LoVo (cell line): ENCODE measurements around the gene GARIN3.
"Not testable (repeated sequence)": the region's sequence is repeated elsewhere in the genome, so short reads cannot be mapped to it uniquely, and the experiment has no call there.

Experiments used
- DNase-seq: peaks from one replicate; pipeline ENCODE4 v3.0.0-alpha.2; 2016; ENCODE audit warnings: low spot score

Gene GARIN3

DNA sequence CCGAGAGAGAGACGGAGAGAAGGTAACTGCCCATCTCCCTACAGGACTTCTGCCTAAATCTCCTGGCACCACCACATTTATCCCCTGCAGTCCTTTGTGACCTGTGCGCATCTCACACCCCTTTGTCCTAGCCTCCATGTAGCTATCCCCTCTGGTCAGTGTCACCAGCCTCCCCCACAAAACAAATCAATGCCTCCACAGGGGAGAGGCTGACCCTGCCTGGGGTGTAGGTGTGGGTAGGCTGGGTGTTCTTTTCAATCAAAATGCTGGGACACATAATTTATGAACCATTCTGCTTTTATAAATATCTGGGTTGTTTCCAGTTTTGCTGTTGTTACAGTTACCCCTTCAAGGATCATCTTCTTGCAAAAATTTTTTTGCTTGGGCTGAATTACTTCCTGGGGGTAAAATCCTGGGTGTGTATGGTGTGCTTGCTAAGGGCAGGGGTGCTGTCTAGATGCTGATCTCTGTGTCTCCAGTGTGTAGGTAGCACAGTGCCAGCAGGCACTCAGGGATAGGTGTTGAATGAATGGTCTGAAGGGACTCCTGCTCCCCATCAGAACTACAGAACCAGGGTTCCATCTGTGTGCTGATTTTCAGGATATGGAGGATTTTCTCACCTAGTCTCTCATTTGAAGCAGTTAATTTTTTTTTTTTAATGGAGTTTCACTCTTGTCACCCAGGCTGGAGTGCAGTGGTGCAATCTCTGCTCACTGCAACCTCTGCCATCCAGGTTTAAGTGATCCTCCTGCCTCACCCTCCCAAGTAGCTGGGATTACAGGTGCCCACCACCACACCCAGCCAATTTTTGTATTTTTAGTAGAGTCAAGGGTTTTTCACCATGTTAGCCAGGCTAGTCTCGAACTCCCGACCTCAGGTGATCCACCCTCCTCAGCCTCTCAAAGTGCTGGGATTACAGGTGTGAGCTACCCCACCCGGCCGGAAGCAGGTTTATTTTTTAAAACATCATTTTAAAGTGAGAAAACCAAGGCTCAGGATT lies at the start of gene GARIN3:
Gene GARIN3 (minus strand): TSS at position 51 of the 1,000 bp plus-strand sequence. CDS start 96 bp downstream, outside the sequence.
- DNase-seq = no peak

DNA sequence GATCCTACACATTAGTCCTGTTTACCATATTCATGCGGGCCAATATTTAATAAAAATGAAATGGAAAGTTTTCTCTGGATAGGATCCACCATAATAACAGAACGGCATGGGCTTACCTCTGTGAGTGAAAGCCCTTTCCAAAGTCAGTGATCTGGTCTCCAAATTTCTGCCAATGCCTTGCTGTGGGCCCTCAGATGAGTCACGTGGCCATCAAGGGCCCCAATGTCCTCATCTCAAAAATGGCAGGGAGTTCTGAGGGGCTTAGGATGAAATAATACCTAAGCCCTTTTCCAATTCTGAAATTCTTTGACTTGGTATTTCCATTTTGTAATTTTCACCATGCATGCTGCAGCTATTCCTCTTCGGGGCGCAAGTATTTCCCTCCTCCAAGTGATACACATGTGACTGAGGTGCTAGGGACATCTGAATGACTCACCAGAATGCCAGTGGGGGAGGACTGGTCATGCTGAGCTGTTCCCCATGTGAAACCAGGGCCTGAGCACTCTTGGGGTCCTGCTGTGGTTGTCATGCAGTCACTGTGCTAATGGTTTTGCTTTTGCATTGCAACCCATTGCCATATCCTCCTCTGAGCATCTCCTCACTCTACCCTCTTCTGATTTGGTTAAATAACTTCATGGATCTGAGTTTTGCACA lies 49.6 kb upstream of the GARIN3 start:
- DNase-seq = no peak

DNA sequence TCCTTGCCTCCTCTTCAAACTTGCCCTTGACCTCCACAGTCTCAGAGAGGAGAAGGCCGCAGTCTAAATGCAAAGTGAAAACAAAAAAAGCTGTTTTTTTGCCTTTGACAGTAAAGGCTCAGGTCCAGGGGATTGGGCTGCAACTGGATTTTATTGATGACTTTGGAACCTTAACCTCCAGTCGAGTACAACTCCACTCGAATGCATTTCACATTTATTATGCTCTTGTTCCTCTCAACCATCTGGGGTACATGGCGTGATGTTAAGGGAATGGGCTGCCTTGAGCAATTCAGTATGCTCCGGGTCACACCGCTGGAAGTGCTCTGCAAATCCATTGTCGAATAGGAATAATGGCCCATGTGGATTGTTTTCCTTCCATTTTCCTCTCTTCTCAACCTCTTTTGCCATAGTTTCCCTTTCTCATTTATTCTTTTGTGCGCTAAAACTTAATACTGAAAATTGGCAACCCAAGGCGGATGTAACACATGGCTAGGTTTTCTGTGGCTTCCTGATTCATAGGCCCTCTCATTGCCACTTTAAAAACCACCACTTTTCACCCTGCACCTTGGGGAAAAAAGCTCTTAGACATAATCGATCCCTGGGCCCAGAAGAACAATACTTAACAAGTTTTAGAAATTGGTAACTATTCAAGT lies 48.9 kb upstream of the GARIN3 start:
- DNase-seq = no peak

DNA sequence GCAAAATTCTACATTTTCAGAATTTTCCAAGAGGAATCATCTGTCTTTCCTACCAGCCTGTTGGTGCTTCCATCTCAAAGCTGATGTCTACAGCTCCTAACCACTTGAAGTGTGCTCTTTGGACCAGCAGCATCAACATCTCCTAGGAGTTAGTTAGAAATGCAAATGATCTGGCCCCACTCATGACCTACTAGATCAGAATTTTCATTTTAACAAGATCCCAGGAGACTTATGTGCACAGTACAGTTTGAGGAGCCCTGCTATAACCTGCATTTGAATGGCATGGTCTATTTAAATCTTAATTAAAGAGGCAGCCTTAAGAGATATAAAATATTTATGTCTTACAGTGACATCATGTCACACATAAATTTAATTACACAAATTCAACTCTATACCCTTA lies 48.4 kb upstream of the GARIN3 start:
- no peak for DNase-seq

DNA sequence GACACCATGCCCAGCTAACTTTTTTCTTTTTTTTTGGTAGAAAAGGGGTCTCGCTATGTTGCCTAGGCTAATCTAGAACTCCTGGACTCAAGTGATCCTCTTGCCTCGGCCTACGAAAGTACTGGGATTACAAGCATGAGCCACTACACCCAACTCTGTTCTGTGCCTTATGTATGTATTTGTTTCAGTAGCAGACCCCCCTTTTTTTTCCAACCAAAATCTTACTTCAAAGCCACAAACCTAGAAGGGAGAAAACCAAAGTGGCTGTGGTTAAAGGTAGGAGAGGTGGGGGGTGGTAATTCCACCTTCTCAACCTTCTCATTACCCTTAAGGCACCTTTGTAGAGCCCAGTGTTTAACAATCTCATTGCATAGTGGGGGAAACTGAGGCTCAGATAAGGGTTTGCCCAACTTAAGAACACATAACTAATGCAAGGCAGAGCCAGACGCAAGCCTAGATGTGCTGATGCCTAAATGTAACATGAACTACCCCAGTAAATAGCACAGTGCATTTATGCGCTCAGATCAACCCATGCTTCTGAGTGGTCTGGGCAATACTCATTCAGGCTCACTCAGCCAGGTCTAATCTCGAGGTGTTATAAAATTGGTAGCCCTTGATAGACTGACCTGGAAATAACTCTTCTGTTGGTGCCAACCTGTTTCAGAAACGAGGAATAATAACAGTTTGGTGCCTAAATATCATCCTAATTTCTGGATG lies 47.6 kb upstream of the GARIN3 start:
- DNase-seq = no peak

DNA sequence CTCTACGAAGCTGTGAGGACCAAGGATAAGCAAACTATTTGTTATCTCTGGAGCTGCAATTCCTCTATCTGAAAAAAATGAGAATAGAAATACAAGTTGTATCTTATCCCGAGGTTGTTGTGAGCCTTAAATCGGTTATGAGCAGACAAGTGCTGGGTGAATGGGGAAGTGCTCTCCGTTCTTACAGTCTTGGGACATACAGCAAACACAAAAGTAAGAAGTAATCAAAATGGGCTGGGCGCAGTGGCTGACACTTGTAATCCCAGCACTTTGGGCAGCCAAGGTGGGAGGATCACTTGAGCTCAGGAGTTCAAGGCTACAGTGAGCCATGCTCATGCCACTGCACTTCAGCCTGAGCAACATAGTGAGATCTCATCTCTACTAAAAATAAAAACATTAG lies 46.2 kb upstream of the GARIN3 start:
- DNase-seq = no peak

DNA sequence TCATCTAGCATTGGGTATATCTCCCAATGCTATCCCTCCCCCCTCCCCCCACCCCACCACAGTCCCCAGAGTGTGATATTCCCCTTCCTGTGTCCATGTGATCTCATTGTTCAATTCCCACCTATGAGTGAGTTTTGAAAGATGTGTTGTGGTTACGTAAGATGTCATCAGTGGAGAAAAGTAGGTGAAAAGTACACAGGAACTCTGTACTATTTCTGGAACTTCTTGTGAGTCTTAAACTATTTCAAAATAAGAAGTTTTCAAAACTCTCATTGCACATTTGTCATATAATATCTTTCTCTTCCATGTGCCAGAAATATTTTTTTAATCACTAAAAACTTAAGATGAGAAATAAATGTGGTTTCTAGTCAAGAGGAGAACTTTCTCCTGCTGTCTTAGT lies 44.6 kb upstream of the GARIN3 start:
- not testable (repeated sequence) for DNase-seq

DNA sequence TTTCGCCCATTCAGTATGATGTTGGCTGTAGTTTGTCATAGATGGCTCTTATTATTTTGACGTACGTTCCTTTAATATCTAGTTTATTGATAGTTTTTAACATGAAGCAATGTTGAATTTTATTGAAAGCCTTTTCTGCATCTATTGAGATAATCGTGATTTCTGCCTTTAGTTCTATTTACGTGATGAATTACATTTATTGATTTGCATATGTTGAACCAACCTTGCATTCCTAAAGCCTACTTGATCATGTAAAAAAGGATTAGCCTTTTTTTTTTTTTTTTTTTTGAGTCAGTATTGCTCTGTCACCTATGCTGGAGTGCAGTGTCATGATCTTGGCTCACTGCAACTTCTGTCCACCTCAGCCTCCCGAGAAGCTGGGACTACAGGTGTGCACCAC lies 39.6 kb upstream of the GARIN3 start:
- no peak for DNase-seq

DNA sequence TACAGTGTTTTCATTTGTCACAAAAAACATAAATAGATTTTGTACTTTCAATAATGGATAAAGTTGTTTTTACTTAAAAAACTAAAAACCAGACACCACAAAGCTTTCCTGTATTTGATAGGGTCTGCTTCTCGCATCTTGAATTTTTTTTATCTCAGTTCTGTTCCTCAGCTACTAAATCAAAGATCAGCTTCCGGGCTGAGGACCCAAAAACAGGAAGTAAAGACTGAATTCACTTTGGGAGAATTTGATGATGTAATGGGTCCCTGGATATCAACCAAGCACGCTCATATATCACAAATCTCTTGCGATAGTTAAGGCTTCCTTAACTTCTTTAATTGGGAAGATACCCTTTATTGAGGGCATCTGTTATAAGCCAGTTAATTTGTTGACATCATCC lies 38.7 kb upstream of the GARIN3 start:
- no peak for DNase-seq

DNA sequence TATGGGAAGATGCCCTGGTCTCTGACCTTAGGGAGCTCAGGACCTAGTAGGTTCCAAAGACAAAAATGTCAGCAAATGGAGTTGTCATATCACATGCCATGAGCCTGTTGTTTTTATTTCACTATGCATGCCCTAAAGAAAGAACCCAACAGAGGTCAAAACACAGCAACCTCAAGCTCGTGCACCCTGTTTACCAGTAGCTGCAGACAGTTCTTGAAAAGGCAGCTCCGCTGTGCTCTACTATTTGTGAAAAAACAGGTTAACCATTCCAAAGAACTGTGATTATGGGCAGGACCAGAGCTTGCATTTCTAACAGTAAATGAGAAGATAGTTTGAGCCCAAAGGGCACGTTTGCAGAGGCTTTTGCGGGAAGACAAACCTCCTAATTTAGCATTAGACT lies 37.4 kb upstream of the GARIN3 start:
- no peak for DNase-seq

DNA sequence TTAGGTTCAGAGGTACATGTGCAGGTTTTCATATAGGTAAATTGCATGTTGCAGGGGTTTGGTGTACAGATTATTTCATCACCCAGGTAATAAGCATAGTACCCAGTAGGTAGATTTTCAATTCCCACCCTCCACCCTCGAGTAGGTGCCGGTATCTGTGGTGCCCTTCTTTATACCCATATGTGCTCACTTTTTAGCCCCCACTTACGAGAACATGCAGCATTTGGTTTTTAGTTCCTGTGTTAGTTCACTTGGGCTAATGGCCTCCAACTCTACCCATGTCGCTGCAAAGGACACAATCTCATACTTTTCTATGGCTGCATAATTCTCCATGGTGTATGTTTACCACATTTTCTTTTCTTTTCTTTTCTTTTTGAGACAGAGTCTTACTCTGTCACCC lies 35.8 kb upstream of the GARIN3 start:
- DNase-seq = no peak

DNA sequence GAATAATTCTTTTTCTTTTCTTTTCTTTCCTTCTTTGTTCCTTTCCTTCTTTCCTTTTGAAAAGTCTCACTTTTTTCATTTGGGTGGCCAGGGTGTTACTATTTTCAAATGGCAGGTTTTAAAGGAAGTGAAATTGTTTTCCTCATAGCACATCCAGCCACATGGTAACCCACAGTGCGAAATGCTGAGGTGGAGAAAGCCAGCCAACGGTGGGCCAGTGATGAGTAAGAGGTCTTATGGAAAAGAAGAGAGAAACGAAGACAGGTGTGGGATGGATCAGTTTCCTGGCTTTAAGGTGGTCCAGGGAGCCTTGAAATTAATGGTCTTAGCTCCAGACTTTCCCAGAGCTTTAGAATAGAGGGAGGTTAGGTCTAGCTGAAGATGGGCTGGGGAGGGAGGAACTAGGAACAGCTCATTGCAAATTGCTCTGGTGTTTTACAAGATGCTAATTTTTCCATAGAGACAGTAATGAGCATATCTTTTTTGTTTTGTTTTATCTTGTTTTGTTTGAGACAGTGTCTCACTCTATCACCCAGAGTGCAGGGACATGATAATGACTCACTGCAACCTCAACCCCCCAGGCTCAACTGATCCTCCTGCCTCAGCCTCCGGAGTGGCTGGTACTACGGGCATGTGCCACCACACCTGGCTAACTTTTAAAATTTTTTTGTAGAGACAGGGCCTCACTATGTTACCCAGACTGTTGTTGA lies 32.4 kb upstream of the GARIN3 start:
- no peak for DNase-seq

DNA sequence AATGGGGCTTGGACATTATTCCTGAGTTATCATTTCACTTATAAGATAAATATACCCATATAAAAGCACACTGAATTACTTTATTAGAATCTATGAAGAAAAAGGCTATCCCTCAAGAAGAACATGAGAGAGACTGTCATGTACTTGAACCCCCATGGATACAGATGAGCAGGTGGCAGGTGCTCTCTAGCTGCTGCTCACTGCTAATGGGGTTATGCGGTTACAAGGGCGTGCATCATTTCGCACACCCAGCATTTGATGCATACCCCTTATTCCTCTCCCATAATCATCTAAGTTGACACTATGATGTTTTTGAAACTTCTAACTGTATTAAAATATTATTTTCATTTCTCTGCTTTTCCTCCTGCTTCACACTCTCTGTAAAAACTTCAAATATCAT lies 31.0 kb upstream of the GARIN3 start:
- no peak for DNase-seq

DNA sequence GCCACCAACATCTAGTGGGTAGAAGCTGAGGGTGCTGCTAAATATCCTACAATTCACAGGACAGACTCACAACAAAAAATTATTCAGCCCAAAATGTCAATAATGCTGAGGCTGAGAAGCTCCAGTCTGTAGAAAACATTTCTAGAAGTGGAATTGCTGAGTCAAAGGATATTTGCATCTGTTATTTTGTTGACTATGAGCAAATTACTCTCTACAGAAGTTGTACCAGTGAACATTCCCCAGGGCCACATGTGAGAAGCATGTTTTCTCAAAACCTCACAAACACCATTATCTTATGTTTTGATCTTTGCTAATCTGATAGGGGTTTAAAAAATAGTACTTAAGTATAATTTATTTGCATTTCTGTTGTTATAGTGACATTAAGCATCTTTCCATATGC lies 30.0 kb upstream of the GARIN3 start:
- DNase-seq = no peak

DNA sequence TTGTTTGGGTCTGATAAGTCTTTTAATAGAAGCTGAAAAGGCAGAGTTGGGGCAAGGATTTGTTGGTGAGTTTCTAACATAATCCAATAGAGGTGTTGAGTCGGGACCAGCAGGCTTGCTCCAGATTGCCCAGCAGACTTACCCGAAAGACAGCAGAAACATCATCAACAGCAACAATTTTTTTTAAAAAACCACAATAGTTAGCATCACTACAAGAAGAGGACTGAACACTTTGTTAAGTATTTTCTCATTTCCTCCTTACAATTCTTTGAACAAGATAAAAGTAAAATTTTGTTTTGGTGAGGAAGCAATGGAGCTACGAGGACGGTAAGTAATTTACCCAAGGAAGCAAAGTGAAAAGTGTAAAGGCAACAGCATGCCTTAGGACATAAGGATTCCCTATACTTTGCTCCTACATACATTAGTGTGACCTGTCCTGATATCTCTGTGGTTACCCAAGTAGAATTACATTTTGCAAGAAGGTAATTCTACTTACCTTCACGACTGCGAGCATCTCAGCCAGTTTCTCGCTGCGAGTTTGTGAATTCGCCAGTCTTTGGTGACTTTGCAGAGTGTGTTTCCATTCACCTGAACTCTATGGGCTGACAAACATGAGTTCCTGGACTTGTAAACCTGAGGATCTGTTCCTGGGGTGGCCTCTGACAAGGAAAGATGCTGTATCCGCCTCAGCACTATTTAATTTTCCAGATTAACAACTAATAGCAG lies 27.8 kb upstream of the GARIN3 start:
- no peak for DNase-seq

DNA sequence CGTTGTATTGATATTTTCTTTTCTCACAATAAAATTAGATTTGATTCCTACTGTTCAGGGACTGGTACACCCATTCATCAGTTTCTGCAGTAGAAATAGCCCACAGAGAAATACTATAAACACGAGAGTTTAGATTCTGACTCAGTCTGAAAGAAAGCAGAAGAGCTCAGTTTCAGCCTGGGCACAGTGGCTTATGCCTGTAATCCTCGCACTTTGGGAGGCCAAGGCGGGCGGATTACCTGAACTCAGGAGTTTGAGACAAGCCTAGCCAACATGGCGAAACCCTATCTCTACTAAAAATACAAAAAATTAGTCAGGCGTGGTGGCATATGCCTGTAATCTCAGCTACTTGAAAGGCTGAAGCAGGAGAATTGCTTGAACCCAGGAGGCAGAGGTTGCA lies 23.2 kb upstream of the GARIN3 start:
- DNase-seq = no peak

DNA sequence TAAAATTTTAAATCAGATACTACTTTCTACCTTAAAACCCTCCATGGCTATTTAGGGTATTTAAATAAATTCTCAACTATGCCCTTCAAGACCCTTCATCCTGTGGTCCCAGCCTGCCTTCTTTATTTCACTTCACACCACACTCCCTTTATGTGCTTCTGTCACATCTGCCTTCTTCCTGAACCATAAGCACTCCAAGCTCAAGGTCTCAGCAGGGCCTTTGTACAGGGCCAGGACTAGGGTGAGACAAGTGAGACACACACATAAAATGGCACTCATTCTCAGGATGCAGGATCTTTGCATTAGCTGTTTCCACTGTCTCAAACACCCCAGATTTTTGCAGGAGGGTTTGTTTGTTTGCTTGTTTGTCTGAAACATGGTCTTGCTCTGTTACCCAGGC lies 22.2 kb upstream of the GARIN3 start:
- DNase-seq = no peak

DNA sequence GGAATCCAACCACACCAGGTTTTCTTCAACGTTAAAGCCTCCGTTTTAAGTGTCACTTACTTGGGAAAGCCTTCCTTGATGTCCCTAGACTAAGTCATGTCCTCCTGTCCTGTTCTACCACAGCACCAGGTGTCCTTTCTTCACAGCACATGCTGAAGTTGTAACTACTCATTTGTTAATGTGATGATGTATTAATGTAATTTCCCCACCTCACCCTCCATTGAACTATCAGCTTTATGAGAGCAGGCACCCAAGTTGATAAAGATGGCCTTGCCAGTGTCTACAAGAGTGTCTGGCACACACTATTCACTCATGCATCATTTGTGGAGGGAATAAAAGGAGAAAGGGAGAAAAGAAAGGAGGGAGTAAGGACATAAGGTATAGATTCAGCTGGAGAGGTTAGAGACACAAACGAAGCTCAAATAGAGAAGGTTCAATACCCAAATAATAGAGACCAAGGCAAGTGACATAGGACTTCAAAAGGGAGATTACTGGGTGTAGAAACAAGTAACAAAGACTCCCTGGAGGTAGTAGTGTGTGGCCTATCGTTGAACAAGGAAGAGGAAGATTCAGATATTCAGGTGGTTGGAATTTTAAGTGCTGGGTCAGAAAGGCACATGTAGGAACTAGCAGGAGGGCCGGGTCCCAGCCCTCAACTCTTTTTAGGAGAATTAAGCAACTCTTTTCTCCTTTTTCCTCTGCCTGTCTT lies 21.1 kb upstream of the GARIN3 start:
- no peak for DNase-seq

DNA sequence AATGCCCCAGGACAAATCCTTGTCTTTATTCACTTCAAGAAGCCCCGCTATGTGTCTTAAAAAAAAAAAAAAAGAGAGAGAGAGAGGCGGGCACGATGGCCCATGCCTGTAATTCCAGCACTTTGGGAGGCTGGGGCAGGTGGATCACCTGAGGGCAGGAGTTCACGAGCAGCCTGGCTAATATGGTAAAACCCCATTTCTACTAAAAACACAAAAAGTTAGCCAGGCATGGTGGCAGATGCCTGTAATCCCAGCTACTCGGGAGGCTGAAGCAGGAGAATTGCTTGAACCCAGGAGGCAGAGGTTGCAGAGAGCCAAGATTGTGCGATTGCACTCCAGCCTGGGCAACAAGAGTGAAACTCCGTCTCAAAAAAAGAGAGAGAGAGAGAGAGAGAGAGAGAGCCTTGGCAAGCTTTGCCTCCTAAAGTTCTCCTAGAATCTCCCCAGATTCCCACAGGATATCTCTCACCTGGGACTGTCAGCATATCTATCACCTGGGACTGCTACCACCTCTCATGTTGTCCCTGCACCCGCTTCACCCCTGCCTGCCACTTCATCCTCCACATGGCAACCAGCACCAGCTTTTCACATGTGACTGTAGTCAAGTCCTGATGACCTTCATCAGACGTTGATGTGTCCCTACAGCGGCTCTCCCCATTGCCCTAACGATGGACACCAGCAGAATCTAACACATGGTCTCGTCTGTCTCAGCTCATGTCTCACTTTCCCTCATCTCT lies 20.4 kb upstream of the GARIN3 start:
- DNase-seq = no peak

DNA sequence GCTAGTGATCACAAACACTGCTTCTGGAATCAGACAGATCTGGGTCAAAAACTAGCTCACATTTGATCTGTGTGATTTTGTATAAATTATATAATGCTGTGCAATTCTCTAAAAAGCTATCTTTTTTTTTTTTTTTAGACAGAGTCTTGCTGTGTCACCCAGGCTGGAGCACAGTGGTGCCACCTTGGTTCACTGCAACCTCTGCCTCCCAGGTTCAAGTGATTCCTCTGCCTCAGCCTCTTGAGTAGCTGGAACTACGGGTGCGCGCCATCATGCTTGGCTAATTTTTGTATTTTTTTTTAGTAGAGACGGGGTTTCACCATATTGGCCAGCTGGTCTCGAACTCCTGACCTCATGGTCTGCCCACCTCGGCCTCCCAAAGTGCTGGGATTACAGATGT lies 19.1 kb upstream of the GARIN3 start:
- not testable (repeated sequence) for DNase-seq
